GM12865 (cell line): ENCODE results near the gene ATG16L2.

Experiments used
- DNase-seq: peaks from one replicate; pipeline ENCODE4 v3.0.0; 2010; ENCODE audit warnings: low read depth
- H3K4me3 ChIP-seq: 2 replicates; pipeline ENCODE4 v1.5.1; 2011; ENCODE audit warnings: mild to moderate bottlenecking, low read depth, low read length, control low read depth
- TF ChIP-seq, protein P1 (sequence below): IDR thresholded peaks from 2 replicates; pipeline ENCODE4 v1.5.1; 2011; ENCODE audit warnings: low read length, control low read depth, low read depth, inconsistent platforms; ENCODE audit not compliant: insufficient read depth; ENCODE audit errors: missing control alignments

Gene ATG16L2

DNA sequence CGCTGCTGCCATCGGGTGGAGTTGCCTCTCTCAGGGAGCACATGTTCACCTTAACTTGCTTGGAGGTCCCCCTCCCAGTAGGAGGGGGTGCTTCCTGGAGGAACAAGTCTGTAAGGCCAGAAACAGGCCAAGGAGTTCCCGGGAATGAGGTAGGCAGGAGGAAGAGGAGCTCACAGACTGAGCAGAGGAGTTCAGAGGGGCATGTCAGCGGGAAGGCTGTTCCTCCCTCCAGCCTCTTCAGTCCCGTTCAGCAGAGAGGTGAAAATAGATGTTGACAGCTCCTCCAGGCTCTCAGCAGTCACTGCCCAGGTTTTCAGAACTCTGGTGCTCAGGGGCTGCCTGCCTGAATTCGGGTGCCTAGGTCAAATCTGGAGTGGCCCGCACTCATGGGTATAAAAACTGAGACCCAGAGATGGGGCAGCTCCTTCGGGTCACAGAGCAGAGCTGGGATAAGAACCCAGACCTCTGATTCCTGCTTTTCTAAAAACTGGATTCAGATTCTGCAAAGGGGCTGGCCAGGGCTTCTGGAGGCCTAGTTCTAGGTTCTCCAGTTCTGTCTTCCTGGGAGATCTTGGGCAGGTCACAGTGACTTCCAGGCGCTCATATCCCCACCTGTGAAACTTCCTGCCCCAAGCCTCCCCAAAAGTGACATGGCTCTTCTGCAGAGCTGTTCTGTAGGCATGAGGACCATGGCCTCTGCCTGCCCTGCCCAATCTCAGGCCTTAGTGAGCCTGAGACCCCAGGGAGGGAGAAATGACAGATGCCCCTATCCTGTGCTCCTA, 18.3 kb downstream of the ATG16L2 start:
- H3K4me3 ChIP-seq: no peak overlapping the region
- no peak for DNase-seq
- TF ChIP-seq, protein P1, sequence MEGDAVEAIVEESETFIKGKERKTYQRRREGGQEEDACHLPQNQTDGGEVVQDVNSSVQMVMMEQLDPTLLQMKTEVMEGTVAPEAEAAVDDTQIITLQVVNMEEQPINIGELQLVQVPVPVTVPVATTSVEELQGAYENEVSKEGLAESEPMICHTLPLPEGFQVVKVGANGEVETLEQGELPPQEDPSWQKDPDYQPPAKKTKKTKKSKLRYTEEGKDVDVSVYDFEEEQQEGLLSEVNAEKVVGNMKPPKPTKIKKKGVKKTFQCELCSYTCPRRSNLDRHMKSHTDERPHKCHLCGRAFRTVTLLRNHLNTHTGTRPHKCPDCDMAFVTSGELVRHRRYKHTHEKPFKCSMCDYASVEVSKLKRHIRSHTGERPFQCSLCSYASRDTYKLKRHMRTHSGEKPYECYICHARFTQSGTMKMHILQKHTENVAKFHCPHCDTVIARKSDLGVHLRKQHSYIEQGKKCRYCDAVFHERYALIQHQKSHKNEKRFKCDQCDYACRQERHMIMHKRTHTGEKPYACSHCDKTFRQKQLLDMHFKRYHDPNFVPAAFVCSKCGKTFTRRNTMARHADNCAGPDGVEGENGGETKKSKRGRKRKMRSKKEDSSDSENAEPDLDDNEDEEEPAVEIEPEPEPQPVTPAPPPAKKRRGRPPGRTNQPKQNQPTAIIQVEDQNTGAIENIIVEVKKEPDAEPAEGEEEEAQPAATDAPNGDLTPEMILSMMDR: no peak

DNA sequence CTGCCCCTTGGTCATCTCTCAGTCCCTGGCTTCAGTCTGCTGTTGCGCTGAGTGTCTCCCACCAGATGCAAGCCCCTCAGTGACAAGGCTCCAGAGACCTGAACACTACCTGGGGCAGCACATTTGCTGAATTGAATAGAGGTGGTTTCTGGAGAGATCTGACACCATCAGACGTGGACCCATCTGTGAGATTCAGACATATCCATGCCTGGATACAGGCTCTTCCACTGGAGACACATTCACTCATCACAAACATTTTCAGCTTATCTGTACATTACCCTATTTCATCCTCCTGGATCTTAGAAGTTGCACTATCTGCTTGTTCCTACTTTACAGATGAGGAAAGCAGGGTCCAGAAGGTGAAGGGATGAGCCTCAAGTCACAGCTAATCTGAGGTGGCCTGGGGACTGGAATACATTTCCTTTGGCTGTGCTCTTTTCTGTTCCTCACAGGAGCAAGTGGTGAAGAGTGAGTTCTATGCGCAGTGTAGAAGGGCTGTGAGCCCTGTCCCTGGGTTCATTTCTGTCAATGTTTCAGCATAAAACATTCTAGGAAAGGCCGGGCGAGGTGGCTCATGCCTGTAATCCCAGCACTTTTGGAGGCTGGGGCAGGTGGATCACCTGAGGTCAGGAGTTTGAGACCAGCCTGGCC, 19.0 kb downstream of the ATG16L2 start:
- H3K4me3 ChIP-seq: no peak overlapping the region
- no peak for DNase-seq
- TF ChIP-seq, protein P1: no peak

DNA sequence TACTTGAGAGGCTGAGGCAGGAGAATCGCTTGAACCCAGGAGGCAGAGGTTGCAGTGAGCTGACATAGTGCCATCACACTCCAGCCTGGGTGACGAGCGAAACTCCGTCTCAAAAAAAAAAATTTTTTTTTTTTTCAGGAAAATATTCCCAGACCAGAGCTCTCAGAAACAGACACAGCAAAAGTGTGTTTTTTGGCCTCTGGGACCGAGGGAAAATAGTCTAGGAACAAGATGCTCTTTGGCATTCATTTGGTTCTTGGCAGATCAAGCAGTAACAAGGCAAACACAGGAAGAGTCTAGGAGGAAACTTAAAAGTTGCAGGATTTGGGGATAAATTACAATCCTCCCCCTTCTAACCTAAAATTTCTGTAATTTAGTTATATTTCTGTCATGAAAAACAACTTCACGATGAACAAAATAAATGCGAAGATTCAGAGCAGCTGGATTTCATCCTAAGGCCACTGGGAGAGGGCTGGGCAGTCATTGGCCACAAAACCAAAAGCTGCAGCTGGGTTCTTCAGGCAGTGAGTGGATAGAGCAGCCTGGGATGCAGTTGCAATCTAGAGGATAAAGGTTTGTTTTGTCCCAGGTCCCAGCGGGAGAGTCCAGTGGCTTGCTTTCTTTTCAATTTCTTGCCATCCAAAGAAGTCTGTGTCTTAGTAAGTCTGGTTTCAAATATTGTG, 19.7 kb downstream of the ATG16L2 start:
- no peak overlapping the region for H3K4me3 ChIP-seq
- TF ChIP-seq, protein P1: no peak
- no peak for DNase-seq

DNA sequence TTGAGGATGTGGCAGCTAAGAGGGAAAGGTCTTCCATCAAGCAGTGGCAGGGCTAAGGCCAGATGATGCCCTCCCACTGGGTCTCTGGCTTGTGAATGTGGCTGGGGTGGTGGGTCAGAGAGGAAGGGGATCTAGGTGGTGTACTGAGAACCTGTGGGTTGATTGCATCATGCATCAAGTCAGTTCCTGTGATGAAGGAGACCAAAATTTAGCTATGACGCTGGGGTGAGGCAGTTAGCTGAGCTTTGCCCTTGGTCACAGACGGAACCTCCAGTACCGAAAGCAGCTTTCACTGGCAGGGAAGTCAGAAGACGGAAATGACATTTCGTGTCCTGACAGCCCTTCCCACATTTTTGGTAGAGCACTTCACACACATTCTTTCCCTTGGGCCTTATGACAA, 20.7 kb downstream of the ATG16L2 start:
- no peak for DNase-seq
- H3K4me3 ChIP-seq: no peak overlapping the region
- TF ChIP-seq, protein P1: no peak

DNA sequence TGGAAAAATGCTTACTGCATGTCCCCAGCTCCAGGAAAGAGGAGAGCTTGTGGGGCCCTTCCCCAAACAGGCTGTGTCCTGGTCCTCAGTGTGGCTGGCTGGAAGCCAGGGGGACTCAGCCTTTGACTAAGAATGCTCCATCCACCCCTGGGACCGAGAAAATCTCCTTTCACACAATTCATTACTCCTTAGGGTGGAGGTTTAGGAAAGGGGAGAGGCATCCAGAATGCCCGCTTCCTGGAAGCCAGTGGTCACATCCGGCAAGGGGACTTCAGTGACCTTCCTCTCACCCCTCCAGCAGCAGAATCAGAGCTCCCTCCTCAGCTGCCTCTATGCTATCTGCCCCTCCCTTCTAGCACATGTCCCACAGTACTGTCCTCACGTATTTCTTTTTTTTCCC, 21.9 kb downstream of the ATG16L2 start:
- TF ChIP-seq, protein P1: no peak

DNA sequence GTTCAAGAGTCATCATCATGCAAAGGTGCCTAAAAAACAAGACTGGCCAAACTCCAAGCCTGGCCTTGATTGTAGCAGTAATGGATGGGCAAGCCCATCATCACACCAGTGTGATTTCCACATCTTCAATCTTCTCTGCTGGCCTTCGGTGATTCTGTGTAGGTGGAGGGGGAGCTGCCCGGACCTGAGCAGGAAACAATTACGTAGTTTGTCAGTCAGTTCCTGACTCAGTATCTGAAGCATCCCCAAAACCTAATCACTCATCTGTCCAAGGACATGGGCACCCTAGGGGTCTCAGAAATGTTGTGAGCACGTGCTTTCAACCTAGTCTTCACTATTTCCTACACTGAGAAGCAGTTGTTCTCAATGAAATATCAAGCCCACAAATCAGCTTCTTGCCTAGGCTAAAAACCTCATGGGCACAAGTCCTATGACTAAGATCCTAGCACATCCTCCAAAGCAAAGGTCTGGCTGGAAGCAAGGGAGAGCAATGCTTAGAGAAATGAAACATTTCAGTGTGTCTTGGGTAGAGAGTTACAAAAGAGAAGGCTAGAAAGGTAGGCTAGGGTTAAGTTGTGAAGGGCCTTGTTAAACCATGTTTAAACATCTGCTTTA, 24.6 kb downstream of the ATG16L2 start:
- DNase-seq: no peak
- TF ChIP-seq, protein P1: no peak
- no peak overlapping the region for H3K4me3 ChIP-seq

More for the DNA sequence above, 21.9 kb downstream of the ATG16L2 start:
- no peak overlapping the region for H3K4me3 ChIP-seq
- DNase-seq: no peak
